HepG2 (cell line): ENCODE data around the gene DCN.

ENCODE experiments used
- POLR2AphosphoS5 ChIP-seq: IDR thresholded peaks from 2 replicates; pipeline ENCODE4 v1.6.1; 2012; ENCODE audit warnings: low read depth, low read length
- RORA ChIP-seq: sonication (generic); formaldehyde crosslinking; IDR thresholded peaks from 2 replicates; pipeline ENCODE4 v1.5.0; 2020; ENCODE audit warnings: mild to moderate bottlenecking, missing genetic modification reagents, moderate library complexity
- TF ChIP-seq, protein P1 (sequence below): sonication (generic); formaldehyde crosslinking; IDR thresholded peaks from 2 replicates; pipeline ENCODE4 v1.4.0; 2020; ENCODE audit warnings: missing genetic modification reagents, borderline replicate concordance

DNA sequence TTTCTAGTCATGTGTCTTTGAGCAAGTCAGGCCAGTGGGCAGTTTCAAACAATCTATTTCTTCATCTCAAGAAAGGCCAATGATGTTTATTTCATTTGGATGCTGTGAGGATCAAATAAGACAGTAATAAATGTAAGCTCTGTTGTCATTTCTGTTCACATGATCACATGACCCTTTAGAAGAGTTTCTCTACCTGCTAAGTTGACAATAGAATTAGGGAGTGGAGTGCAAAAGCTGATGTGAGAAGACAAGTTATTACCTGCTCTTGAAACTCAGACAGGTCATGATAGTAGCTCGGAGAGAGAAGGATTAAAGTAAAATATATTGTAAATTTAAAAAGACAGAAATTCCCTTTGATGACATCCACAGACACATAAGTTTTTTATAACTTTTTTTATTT is 37.3 kb upstream of the DCN start:
- TF ChIP-seq RORA (CRISPR knock-in tag) (no peak), POLR2AphosphoS5 (no peak)
- TF ChIP-seq, protein P1, sequence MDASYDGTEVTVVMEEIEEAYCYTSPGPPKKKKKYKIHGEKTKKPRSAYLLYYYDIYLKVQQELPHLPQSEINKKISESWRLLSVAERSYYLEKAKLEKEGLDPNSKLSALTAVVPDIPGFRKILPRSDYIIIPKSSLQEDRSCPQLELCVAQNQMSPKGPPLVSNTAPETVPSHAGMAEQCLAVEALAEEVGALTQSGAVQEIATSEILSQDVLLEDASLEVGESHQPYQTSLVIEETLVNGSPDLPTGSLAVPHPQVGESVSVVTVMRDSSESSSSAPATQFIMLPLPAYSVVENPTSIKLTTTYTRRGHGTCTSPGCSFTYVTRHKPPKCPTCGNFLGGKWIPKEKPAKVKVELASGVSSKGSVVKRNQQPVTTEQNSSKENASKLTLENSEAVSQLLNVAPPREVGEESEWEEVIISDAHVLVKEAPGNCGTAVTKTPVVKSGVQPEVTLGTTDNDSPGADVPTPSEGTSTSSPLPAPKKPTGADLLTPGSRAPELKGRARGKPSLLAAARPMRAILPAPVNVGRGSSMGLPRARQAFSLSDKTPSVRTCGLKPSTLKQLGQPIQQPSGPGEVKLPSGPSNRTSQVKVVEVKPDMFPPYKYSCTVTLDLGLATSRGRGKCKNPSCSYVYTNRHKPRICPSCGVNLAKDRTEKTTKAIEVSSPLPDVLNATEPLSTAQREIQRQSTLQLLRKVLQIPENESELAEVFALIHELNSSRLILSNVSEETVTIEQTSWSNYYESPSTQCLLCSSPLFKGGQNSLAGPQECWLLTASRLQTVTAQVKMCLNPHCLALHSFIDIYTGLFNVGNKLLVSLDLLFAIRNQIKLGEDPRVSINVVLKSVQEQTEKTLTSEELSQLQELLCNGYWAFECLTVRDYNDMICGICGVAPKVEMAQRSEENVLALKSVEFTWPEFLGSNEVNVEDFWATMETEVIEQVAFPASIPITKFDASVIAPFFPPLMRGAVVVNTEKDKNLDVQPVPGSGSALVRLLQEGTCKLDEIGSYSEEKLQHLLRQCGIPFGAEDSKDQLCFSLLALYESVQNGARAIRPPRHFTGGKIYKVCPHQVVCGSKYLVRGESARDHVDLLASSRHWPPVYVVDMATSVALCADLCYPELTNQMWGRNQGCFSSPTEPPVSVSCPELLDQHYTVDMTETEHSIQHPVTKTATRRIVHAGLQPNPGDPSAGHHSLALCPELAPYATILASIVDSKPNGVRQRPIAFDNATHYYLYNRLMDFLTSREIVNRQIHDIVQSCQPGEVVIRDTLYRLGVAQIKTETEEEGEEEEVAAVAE (CRISPR knock-in tag), result no peak
